Activated naive CD4-positive, alpha-beta T cell treated with anti-CD3 and anti-CD28 coated beads for 36 hours (primary cell): ENCODE results near the gene ANKDD1B. TPM values are rescaled to one million over a fixed set of nuclear protein-coding genes. Genes with fewer than 3 reads are reported as not detected.
A peak's percentile ranks its signal among the peaks of the same experiment; 100 is the strongest.
"Not testable (repeated sequence)": the region's sequence is repeated elsewhere in the genome, so short reads cannot be mapped to it uniquely, and the experiment has no call there.

ENCODE experiments used
- CTCF ChIA-PET: fragments of 350-600 bp; sonication (Branson Sonifier 250); formaldehyde crosslinking; loops from one replicate; lab custom pipeline; 2021; ENCODE audit warnings: antibody characterized with exemption; lab: Charles Lee
- DNase-seq: peaks from one replicate; pipeline ENCODE4 v3.0.0-alpha.2; 2020
- H3K27ac Mint-ChIP-seq: one replicate; pipeline ENCODE4 v1.8.0; 2021; ENCODE audit warnings: mild to moderate bottlenecking, mixed read lengths
- H3K27me3 Mint-ChIP-seq: one replicate; pipeline ENCODE4 v1.8.0; 2021; ENCODE audit warnings: low read depth, mixed read lengths
- H3K36me3 Mint-ChIP-seq: one replicate; pipeline ENCODE4 v1.8.0; 2021; ENCODE audit warnings: low read depth, mixed read lengths
- H3K4me1 Mint-ChIP-seq: one replicate; pipeline ENCODE4 v1.8.0; 2021; ENCODE audit warnings: low read depth, mixed read lengths
- H3K4me3 Mint-ChIP-seq: one replicate; pipeline ENCODE4 v1.8.0; 2021; ENCODE audit warnings: mild to moderate bottlenecking, moderate library complexity, mixed read lengths
- H3K9me3 Mint-ChIP-seq: one replicate; pipeline ENCODE4 v1.8.0; 2021; ENCODE audit warnings: mixed read lengths
- intact Hi-C: fragments of 100-400 bp; cut with micrococcal nuclease; formaldehyde crosslinking; loops from one replicate; pipeline ENCODE4 v1.15.1; 2023
- total RNA-seq, 2 experiments: library from RNA; stranded (reverse); gene quantifications; one replicate each; pipeline ENCODE4 v1.2.3, GENCODE V29; 2021

ANKDD1B gene
- total RNA-seq, 2 experiments from 2014 or later = not detected

DNA sequence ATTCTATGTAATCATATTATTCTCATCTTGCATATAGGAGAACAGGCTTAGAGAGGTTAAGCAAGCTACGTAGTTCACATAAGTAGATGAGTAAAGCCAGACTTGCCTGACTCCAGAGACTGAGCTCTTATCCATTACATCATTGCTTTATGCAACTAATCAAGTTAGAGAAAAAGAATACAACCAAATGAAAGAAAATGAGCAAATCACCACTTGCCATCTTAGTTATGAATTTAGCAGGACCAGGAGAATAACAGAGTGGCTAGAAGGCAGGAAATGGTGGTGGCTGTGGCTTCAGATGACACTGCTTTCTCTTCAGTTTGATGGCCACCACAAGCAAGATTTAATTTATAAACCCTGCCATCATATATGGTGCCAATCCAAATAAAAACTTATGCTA lies 79.4 kb downstream of the ANKDD1B start:
- no peaks in the 10 kb centered on the region for H3K4me1 Mint-ChIP-seq
- peaks cover 18% of the 10 kb centered on the region for H3K36me3 Mint-ChIP-seq
- H3K27ac Mint-ChIP-seq = no peak overlapping the region
- intact Hi-C loops = no loop called here
- no peak for DNase-seq
- H3K4me3 Mint-ChIP-seq = no peak overlapping the region
- no peaks in the 10 kb centered on the region for H3K27me3 Mint-ChIP-seq
- no peaks in the 10 kb centered on the region for H3K9me3 Mint-ChIP-seq
- CTCF ChIA-PET = interaction anchor here (1.0 kb wide), 1 partner anchor 755 kb away, joined by 3 read pairs; no protein-coding TSS in a partner anchor

GRCh38 chr5:75694781-75695180 lies 83.5 kb downstream of the ANKDD1B start:
- H3K36me3 Mint-ChIP-seq = peaks cover 27% of the 10 kb centered on the region
- no peaks in the 10 kb centered on the region for H3K27me3 Mint-ChIP-seq
- H3K4me3 Mint-ChIP-seq = no peak overlapping the region
- CTCF ChIA-PET = no interaction called here
- no peaks in the 10 kb centered on the region for H3K9me3 Mint-ChIP-seq
- no peak for DNase-seq
- peaks cover 3% of the 10 kb centered on the region for H3K4me1 Mint-ChIP-seq
- no peak overlapping the region for H3K27ac Mint-ChIP-seq
- intact Hi-C loops = no loop called here

DNA sequence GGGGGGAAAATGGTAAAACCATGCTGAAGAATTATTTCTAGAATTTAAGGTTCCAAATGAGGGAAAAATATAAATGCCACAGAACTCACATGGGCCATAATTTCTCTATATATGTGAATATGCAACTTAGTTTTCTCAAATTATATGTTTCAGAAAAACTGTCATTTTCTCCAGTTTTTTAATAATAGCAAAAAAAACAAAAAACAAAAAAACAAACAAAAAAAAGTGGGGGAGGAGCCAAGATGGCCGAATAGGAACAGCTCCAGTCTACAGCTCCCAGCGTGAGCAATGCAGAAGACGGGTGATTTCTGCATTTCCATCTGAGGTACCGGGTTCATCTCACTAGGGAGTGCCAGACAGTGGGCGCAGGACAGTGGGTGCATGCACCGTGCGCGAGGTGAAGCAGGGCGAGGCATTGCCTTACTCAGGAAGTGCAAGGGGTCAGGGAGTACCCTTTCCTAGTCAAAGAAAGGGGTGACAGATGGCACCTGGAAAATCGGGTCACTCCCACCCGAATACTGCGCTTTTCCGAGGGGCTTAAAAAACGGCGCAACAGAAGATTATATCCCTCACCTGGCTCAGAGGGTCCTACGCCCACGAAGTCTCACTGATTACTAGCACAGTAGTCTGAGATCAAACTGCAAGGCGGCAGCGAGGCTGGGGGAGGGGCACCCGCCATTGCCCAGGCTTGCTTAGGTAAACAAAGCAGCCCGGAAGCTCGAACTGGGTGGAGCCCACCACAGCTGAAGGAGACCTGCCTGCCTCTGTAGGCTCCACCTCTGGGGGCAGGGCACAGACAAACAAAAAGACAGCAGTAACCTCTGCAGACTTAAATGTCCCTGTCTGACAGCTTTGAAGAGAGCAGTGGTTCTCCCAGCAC lies 84.5 kb downstream of the ANKDD1B start:
- CTCF ChIA-PET, DNase-seq, H3K27me3 Mint-ChIP-seq, H3K4me3 Mint-ChIP-seq, H3K9me3 Mint-ChIP-seq, H3K27ac Mint-ChIP-seq, intact Hi-C loops, H3K4me1 Mint-ChIP-seq: not testable (repeated sequence)
- H3K36me3 Mint-ChIP-seq = peaks cover 30% of the 10 kb centered on the region

DNA sequence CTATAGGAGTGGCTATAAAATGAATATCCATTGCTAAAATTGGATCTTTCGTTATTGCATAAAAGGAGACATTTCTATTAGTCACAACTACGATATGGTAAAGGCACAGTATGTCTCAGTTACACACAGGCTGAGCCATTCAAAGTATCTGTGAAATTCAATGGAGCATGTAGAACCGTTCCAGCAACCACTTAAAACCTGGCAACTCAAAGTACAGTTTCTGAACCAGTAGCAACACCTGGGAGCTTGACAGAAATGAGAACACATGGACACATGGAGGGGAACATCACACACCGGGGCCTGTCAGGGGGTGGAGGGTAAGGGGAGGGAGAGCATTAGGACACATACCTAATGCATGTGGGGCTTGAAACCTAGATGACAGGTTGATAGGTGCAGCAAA lies 90.6 kb downstream of the ANKDD1B start:
- Mint-ChIP-seq H3K4me3 (no peak overlapping the region), H3K27me3 (no peaks in the 10 kb centered on the region), H3K9me3 (no peaks in the 10 kb centered on the region), H3K36me3 (peaks cover 36% of the 10 kb centered on the region), H3K4me1 (peaks cover 8% of the 10 kb centered on the region), H3K27ac (no peak overlapping the region)
- intact Hi-C loops = no loop called here
- no peak for DNase-seq
- CTCF ChIA-PET = no interaction called here

- no peak for DNase-seq
- intact Hi-C loops = no loop called here
- Mint-ChIP-seq H3K27me3 (no peaks in the 10 kb centered on the region), H3K27ac (no peak overlapping the region), H3K36me3 (peaks cover 29% of the 10 kb centered on the region), H3K4me3 (no peak overlapping the region), H3K9me3 (no peaks in the 10 kb centered on the region), H3K4me1 (peaks cover 15% of the 10 kb centered on the region)
- CTCF ChIA-PET = no interaction called here
Observed at GRCh38 chr5:75706016-75706415, 94.8 kb downstream of the ANKDD1B start.

- DNase-seq = no peak
- Mint-ChIP-seq H3K36me3 (peaks cover 29% of the 10 kb centered on the region), H3K27ac (no peak overlapping the region), H3K27me3 (no peaks in the 10 kb centered on the region), H3K4me1 (peaks cover 17% of the 10 kb centered on the region), H3K4me3 (no peak overlapping the region), H3K9me3 (no peaks in the 10 kb centered on the region)
- CTCF ChIA-PET = interaction anchor here (0.5 kb wide), 1 partner anchor 376 kb away, joined by 6 read pairs; no protein-coding TSS in a partner anchor
- intact Hi-C loops = no loop called here
Observed at GRCh38 chr5:75706775-75707174, 95.5 kb downstream of the ANKDD1B start.

GRCh38 chr5:75707911-75708509 lies 96.8 kb downstream of the ANKDD1B start:
- H3K4me1 Mint-ChIP-seq = peaks cover 19% of the 10 kb centered on the region
- peaks cover 21% of the 10 kb centered on the region for H3K36me3 Mint-ChIP-seq
- no peak overlapping the region for H3K4me3 Mint-ChIP-seq
- intact Hi-C loops = no loop called here
- H3K27ac Mint-ChIP-seq = no peak overlapping the region
- no peaks in the 10 kb centered on the region for H3K27me3 Mint-ChIP-seq
- CTCF ChIA-PET = no interaction called here
- DNase-seq = peak; percentile 5
- H3K9me3 Mint-ChIP-seq = no peaks in the 10 kb centered on the region

DNA sequence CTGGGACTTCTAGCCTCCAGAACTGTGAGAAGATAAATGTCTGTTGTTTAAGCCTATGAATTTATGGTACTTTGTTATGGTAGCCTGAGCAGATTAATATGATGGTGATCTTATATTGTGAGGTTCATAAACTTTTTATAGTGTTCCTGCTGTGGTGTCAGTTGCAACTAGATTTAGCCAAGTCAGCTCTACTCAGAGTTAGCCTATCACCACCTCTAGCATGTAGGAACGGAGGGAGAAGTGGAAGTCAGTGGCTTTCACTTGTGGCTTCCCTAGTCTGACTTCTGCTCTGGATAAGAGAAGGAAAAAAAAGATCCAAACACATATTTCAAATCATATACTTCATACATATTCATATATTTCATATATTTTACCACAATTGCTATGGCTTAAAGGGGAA lies 99.4 kb downstream of the ANKDD1B start:
- Mint-ChIP-seq H3K9me3 (no peaks in the 10 kb centered on the region), H3K4me1 (peaks cover 41% of the 10 kb centered on the region), H3K27me3 (no peaks in the 10 kb centered on the region), H3K36me3 (peaks cover 27% of the 10 kb centered on the region), H3K4me3 (no peak overlapping the region), H3K27ac (no peak overlapping the region)
- no peak for DNase-seq
- CTCF ChIA-PET = no interaction called here
- intact Hi-C loops = loop anchor here (10.0 kb wide), 1 partner anchor 1026 kb away; the partner anchor contains the start of gene HEXB

DNA sequence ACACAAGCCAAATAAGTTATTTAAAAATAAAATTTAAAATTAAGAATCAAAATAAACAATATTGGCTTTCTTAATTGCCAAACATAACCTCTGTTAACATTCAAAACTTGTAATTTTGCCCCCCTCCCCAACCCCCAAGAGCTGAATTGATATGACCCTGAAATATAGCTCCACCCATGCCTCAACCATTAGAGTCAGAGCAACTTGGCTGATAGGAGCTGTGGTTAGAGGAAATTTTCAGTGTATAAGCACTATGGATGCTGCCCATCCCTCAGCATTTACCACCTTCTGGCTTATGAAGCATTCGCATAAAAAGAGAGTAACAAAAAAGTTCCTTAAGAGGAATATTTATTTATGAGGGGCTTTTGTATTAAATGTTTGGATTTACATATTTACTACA lies 99.9 kb downstream of the ANKDD1B start:
- DNase-seq = no peak
- Mint-ChIP-seq H3K27ac (no peak overlapping the region), H3K27me3 (no peaks in the 10 kb centered on the region), H3K4me1 (peaks cover 41% of the 10 kb centered on the region), H3K9me3 (no peaks in the 10 kb centered on the region), H3K36me3 (peaks cover 31% of the 10 kb centered on the region), H3K4me3 (no peak overlapping the region)
- CTCF ChIA-PET = no interaction called here
- intact Hi-C loops = loop anchor here (10.0 kb wide), 1 partner anchor 1026 kb away; the partner anchor contains the start of gene HEXB

DNA sequence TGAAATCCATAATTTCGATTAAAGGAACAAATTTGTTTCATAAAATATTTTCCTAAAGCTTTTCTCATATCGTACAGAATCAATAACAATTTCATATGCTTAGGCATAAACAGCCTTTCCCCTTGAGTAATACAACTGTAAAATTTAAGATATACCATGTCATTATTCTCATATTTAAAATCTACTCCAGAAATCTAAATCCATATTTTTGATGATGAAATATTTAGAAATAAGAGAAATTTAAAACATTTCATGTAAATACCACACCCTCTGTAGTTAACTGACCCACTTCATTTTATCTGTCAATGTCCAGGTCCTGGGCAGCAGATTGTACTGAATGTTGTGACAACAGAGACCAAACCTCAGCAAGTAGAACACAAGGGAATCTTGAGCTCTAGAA lies 100.8 kb downstream of the ANKDD1B start:
- no peaks in the 10 kb centered on the region for H3K27me3 Mint-ChIP-seq
- peaks cover 41% of the 10 kb centered on the region for H3K4me1 Mint-ChIP-seq
- H3K36me3 Mint-ChIP-seq = peaks cover 31% of the 10 kb centered on the region
- intact Hi-C loops = loop anchor here (10.0 kb wide), 1 partner anchor 1027 kb away; the partner anchor contains the start of gene HEXB
- CTCF ChIA-PET = no interaction called here
- no peak overlapping the region for H3K4me3 Mint-ChIP-seq
- no peaks in the 10 kb centered on the region for H3K9me3 Mint-ChIP-seq
- H3K27ac Mint-ChIP-seq = no peak overlapping the region
- DNase-seq = no peak

DNA sequence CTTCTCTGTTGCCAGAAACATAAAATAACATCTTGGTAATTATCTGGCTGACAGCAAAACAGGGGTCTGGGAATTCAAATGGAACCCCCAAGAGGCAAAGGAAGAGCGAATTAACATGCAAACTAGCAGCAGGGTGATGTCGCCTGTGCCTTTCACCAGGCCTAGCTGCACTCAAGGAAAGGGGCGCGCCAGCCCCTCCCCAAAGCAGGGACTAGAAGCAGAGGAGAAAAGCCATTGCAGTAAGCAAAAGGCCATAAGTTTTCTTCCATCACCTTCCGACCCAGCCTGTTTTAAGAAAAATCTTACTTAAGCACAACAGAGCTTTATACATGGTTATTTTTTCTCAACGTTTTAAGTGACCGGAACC lies 105.4 kb downstream of the ANKDD1B start:
- H3K4me3 Mint-ChIP-seq = peak overlapping the region; percentile 99
- H3K36me3 Mint-ChIP-seq = peaks cover 22% of the 10 kb centered on the region
- no peaks in the 10 kb centered on the region for H3K9me3 Mint-ChIP-seq
- CTCF ChIA-PET = interaction anchor here (1.2 kb wide), 1 partner anchor 479 kb away, joined by 3 read pairs; no protein-coding TSS in a partner anchor
- H3K27me3 Mint-ChIP-seq = no peaks in the 10 kb centered on the region
- intact Hi-C loops = loop anchor here (1.0 to 10.0 kb wide), 13 partner anchors 47 to 1314 kb away; partner anchors contain the start of genes AGGF1, ANKRD31, CERT1 and GCNT4
- H3K27ac Mint-ChIP-seq = peak overlapping the region; percentile 99
- peaks cover 31% of the 10 kb centered on the region for H3K4me1 Mint-ChIP-seq
- no peak for DNase-seq

GRCh38 chr5:75717082-75717922 lies 106.0 kb downstream of the ANKDD1B start, which contains the start of gene POC5:
Gene POC5, minus strand, starts transcription at chr5:75717437. Its CDS starts 4,500 bp downstream, at chr5:75712937.
- CTCF ChIA-PET = interaction anchor here (1.2 kb wide), 1 partner anchor 480 kb away, joined by 3 read pairs; no protein-coding TSS in a partner anchor

More at GRCh38 chr5:75717082-75717922, 106.0 kb downstream of the ANKDD1B start, which contains the start of gene POC5:
- peaks cover 18% of the 10 kb centered on the region for H3K36me3 Mint-ChIP-seq
- H3K4me1 Mint-ChIP-seq = peaks cover 30% of the 10 kb centered on the region
- peak within 1 kb of the TSS; percentile 99 for H3K4me3 Mint-ChIP-seq
- no peaks in the 10 kb centered on the region for H3K9me3 Mint-ChIP-seq
- H3K27me3 Mint-ChIP-seq = no peaks in the 10 kb centered on the region
- intact Hi-C loops = loop anchor here (1.0 to 10.0 kb wide), 13 partner anchors 48 to 1313 kb away; partner anchors contain the start of genes AGGF1, ANKRD31, CERT1 and GCNT4
- DNase-seq = peak; percentile 98
- peak within 1 kb of the TSS; percentile 99 for H3K27ac Mint-ChIP-seq
